ENCODE results near the gene ZNF281. TPM values are rescaled to one million over a fixed set of nuclear protein-coding genes. Genes with fewer than 3 reads are reported as not detected.
A peak's percentile ranks its signal among the peaks of the same experiment; 100 is the strongest.
"Not testable (repeated sequence)": the region's sequence is repeated elsewhere in the genome, so short reads cannot be mapped to it uniquely, and the experiment has no call there.

The ZNF281 gene
- polyA plus RNA-seq, 1 donor = 11.6 TPM

DNA sequence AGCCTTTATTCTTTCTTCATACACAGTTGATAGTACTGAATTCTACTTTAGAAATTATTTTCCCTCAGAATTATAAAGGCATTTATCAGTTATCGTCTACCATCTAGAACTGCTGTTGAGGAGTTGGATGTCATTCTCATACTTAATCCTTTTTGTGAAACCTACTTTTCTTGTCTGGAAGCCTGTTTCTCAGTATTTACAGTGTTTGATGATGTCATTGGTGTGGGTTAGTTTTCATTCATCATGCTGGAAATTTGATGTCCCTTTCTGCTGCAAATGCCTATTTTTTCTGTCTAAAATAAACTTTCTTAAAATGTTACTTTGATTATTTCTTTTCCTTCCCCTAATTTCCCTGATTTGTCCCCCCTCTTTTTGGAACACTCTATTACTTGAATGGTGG, 22.8 kb upstream of the ZNF281 start:
- DNase-seq (ENCODE audit: low read depth) = no peak

- no peak for DNase-seq (ENCODE audit: low read depth)
These were observed 19.4 kb upstream of the ZNF281 start for GRCh38 chr1:200429221-200429751.

DNA sequence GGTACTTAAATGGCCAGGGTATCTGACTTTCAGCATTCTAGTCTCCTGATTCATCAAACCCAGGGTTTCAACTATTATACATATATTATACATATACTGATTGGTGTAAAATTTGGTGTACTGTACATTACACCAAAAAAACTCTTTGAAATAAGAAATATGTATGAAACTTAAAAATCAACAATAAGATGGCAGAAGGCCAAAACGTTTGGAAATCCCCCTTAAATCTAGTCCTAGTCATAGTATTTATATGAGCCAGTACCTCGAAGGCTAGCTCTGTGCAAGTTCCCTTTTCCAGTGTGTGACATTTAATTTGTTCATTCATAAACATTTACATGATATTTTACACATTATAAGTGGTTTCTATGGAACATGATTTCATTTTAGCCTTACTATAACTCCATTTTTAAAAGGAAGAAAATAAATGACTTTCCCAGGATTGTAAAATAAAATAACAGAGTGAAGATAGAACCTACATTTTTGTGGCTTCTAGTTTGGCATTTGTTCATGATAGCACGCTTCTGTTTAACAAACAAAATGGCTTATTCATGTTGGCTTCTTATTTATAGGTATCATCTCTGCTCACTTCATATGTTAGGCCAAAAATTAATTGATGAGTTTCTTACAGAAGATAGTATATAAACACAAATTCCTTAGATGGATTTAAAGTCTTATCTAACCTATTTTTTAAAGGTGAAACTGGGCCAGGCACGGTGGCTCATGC, 18.8 kb upstream of the ZNF281 start:
- no peak for DNase-seq (ENCODE audit: low read depth)

GRCh38 chr1:200427744-200428143, 17.9 kb upstream of the ZNF281 start:
- no peak for DNase-seq (ENCODE audit: low read depth)

DNA sequence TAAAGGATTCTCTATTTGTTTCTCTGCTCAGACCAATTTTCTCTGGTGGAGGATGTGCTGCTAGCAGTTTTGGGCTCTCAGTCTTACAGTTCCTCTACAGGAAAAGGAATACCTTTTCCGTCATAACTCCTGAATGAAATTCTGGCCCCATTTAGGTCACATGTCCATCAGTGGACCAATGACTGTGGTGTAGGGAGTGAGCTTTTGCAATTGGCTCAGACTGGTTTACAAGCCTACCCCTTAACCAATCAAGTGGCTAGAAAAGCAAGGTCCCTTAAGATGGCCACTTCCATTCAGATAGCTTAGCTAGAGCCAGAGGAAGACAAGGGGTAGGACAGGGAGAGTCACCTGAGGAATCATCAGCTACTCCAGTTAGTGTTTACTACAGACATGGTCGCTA, 16.4 kb upstream of the ZNF281 start:
- DNase-seq (ENCODE audit: low read depth) = no peak

DNA sequence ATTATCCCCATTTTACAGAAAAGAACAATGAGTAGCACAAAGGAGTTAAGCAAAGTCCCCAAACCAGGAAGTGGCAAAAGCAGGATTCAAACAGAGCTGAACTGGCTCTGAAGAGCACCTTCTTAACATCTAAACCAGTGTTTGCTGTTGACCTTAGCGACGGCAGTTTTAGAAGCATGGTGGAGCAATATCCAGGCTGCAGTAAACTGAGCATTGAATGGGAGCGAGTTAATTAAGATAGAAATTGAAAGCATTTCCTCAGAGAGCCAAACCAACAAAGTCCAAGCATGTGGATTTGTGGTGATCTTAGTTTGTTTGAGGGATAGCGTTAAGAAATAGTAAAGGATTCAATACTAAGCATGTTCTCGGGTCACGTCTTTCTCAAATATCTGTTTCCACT, 13.4 kb upstream of the ZNF281 start:
- no peak for DNase-seq (ENCODE audit: low read depth)

DNA sequence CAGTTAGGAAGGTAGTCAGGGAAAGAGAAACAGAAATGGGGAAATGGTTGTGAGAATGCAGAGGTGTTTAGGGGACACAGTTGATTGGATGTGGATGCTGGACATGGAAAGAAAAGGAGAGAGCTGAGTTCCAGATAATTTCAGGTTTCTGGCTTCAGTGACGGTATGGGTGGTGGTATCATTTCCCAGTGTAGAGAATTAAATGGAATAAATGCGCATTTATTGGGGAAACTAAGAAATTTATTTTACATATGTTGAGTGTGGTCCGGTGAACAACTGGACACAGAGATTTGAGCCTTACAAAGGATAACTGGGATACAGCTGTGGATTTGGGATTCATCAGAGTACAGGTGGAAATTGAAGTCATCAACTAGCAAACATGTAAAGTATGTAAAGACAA, 12.4 kb upstream of the ZNF281 start:
- no peak for DNase-seq (ENCODE audit: low read depth)

- DNase-seq (ENCODE audit: low read depth) = peak; percentile 58
These were observed 6.2 kb upstream of the ZNF281 start for GRCh38 chr1:200415789-200416593.

GRCh38 chr1:200415227-200415626, 5.4 kb upstream of the ZNF281 start:
- DNase-seq (ENCODE audit: low read depth) = no peak

GRCh38 chr1:200414657-200415056, 4.8 kb upstream of the ZNF281 start:
- no peak for DNase-seq (ENCODE audit: low read depth)

DNA sequence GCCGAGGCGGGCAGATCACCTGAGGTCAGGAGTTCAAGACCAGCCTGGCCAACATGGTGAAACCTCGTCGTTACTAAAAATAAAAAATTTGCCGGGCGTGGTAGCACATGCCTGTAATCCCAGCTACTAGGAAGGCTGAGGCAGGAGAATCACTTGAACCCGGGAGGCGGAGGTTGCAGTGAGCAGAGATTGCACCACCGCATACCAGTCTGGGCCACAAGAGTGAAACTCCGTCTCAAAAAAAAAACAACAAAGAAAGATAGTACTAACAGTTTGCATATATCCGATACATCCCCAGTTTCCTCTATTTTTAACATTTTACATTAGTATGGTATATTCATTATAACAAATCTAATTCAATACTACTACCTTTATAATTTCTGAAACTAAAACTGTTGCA, 3.9 kb upstream of the ZNF281 start:
- not testable (repeated sequence) for DNase-seq (ENCODE audit: low read depth)

GRCh38 chr1:200411406-200412257, 1.8 kb upstream of the ZNF281 start:
- no peak for DNase-seq (ENCODE audit: low read depth)

GRCh38 chr1:200410566-200410878, 686 bp upstream of the ZNF281 start:
- DNase-seq (ENCODE audit: low read depth) = no peak

DNA sequence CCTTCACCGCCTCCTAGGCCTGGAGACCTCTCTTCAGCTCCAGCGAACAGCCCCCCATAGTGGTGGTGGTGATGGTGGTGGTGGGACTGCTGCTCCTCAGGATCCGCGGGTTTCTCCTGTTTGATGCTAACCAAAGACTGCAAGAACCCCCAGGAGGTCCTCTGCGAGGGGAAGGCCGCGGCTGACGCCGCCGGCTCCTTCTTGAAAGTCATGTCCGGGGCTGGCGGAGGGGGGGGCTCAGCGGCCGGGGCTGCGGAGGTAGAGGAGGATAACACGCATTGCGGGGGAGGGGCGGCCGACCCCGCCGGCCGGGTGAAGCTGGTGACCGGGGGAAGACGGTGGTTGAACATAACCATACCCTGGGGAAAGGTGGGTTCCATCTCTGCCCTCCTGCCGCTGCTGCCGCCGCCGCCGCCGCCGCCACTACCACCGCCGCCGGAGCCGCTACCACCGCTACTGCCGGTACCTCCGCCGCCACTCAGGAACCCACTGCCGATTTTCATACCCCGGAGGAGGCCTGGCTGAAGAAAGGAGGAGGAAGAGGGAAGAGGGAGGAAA, 554 bp downstream of the ZNF281 start:
- no peak for DNase-seq (ENCODE audit: low read depth)

GRCh38 chr1:200406161-200406797, 3.6 kb downstream of the ZNF281 start:
- no peak for DNase-seq (ENCODE audit: low read depth)

DNA sequence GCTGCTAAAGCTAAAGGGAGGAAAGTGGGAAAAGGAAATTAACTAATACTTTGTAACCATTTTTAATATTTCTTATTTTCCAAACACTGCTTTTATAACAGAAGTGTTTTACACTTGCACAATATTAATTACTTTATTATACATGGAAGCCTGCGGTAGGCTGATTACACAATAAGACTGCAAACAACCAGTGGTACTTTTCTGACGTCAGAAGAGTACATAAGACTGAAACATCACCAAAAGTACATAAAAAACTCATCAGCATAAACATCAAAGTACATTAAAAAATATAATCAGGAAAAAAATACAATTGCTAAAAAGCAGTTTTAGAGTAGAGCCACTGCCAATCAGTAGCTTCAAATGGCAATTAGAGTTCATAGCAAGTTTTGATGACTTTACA, 4.6 kb downstream of the ZNF281 start:
- DNase-seq (ENCODE audit: low read depth) = no peak

- no peak for DNase-seq (ENCODE audit: low read depth)
These were observed 8.1 kb downstream of the ZNF281 start for GRCh38 chr1:200401708-200402107.

GRCh38 chr1:200401263-200401662, 8.6 kb downstream of the ZNF281 start:
- DNase-seq (ENCODE audit: low read depth) = no peak

GRCh38 chr1:200400556-200400955, 9.3 kb downstream of the ZNF281 start:
- no peak for DNase-seq (ENCODE audit: low read depth)

- no peak for DNase-seq (ENCODE audit: low read depth)
These were observed 10.0 kb downstream of the ZNF281 start for GRCh38 chr1:200399860-200400259.

GRCh38 chr1:200398373-200398772, 11.5 kb downstream of the ZNF281 start:
- no peak for DNase-seq (ENCODE audit: low read depth)
